ENCODE results near the gene CHD9. TPM values are rescaled to one million over a fixed set of nuclear protein-coding genes. Genes with fewer than 3 reads are reported as not detected.
A peak's percentile ranks its signal among the peaks of the same experiment; 100 is the strongest.

CHD9 gene
- total RNA-seq, 4 donors from 2014 or later: 46.9 to 174 (median 133) TPM

DNA sequence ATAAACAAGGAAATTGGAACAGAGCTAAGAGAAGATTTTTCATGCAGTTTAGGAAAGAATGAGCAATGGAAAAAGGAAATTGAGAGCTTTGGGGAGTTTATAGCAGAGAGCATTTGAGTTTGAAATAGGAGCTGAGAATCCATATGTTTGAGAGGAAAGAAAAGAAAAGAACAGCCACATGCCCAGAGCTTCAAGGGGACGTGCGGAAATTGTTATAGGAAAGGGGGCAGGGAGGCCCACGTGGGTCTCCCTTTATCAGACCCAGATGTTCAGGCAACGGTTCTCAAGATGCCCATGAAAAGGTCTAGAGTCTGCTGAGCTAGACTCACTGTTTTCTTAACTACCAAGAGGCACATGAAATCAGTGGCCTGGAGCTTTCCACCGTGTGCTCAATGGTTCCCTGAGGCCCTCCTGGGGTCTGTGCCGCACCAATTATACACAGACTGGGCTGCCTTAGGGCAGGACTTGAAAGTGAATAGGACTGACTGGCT lies 31.2 kb downstream of the CHD9 start:
- Histone ChIP-seq H3K4me1 (peaks cover 0 to 7% of the 10 kb centered on the region in 2 donors), H3K27ac (peak overlapping the region; percentile 71 to 78), H3K27me3 (no peaks in the 10 kb centered on the region), H3K4me3 (no peak overlapping the region), H3K9me3 (no peaks in the 10 kb centered on the region), H3K36me3 (no peaks in the 10 kb centered on the region)
- no peak for DNase-seq
- intact Hi-C loops (cut with DNase I; ENCODE audit: low total_unique reads): no loop called here
- no peak for TF ChIP-seq CTCF (IDR thresholded peaks at IDR 0.05)
- TF ChIP-seq POLR2A (IDR thresholded peaks at IDR 0.05): no peak

- peaks cover 8 to 14% of the 10 kb centered on the region in 2 donors for H3K4me1 ChIP-seq
Observed at GRCh38 chr16:53087101-53087500, 32.3 kb downstream of the CHD9 start.

GRCh38 chr16:53089434-53090285 lies 34.9 kb downstream of the CHD9 start:
- Histone ChIP-seq H3K4me3 (no peak overlapping the region), H3K4me1 (peaks cover 8 to 15% of the 10 kb centered on the region in 2 donors), H3K27me3 (no peaks in the 10 kb centered on the region), H3K27ac (peak overlapping the region; percentile 80 to 89), H3K9me3 (no peaks in the 10 kb centered on the region), H3K36me3 (no peaks in the 10 kb centered on the region)
- DNase-seq: peak; percentile 50 to 66
- intact Hi-C loops (cut with DNase I; ENCODE audit: low total_unique reads): no loop called here
- TF ChIP-seq POLR2A (IDR thresholded peaks at IDR 0.05) (no peak), CTCF (IDR thresholded peaks at IDR 0.05) (no peak)

More at GRCh38 chr16:53087101-53087500, 32.3 kb downstream of the CHD9 start:
- no peaks in the 10 kb centered on the region for H3K36me3 ChIP-seq
- no peaks in the 10 kb centered on the region for H3K9me3 ChIP-seq
- no peak overlapping the region for H3K4me3 ChIP-seq
- peak overlapping the region in 1 of 2 donors; percentile 71 for H3K27ac ChIP-seq
- intact Hi-C loops (cut with DNase I; ENCODE audit: low total_unique reads): no loop called here
- no peaks in the 10 kb centered on the region for H3K27me3 ChIP-seq
- TF ChIP-seq CTCF (IDR thresholded peaks at IDR 0.05) (no peak), POLR2A (IDR thresholded peaks at IDR 0.05) (no peak)
- no peak for DNase-seq

DNA sequence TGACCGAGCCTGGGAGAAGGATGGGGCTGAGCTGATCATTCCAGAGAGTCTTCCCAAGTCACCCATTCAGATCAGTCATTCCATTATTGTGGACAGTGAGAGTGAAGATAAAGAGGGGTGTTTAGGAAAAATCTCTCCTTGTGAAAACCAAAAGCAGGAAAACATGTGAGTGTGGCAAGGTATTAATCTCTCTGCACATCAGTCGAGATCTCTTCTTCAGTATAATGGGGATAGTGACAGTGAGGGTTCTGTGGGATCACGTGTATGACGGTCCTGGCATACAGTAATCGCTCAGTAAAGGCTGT lies 35.4 kb downstream of the CHD9 start:
- intact Hi-C loops (cut with DNase I; ENCODE audit: low total_unique reads): no loop called here
- no peak for TF ChIP-seq CTCF (IDR thresholded peaks at IDR 0.05)
- TF ChIP-seq POLR2A (IDR thresholded peaks at IDR 0.05): no peak
- Histone ChIP-seq H3K27ac (peak overlapping the region; percentile 80 to 89), H3K36me3 (no peaks in the 10 kb centered on the region), H3K4me1 (peaks cover 8 to 14% of the 10 kb centered on the region in 2 donors), H3K27me3 (no peaks in the 10 kb centered on the region), H3K9me3 (no peaks in the 10 kb centered on the region), H3K4me3 (no peak overlapping the region)
- DNase-seq: no peak
